Nucleus accumbens (tissue), 56 donors: Measurements from ENCODE around the gene PPP4R4.
"Not testable (repeated sequence)": the region's sequence is repeated elsewhere in the genome, so short reads cannot be mapped to it uniquely, and the experiment has no call there.

Experiments
- DNase-seq, 56 donors: peaks; one replicate each; lab custom pipeline; 2025; lab: John Stamatoyannopoulos, UW

PPP4R4 gene

DNA sequence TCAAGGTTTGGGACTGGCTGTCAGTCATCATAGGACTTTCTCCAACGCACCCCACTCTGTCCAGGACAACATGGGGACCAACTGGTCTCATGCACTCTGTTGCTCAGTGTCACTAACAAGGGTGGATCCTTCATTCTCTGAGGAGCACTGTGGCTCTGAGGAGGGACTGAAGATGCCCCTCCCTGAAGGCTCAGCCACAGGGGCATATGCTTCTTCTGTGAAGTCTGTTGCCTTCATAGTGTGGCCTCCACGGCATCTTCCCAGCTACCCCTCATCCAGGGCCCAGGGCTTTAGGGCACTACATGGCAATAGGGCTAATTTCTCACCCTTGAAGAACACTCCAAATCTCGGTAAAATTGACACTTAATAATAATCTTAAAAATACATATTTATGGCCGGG, 30.4 kb upstream of the PPP4R4 start:
- no peak for DNase-seq

DNA sequence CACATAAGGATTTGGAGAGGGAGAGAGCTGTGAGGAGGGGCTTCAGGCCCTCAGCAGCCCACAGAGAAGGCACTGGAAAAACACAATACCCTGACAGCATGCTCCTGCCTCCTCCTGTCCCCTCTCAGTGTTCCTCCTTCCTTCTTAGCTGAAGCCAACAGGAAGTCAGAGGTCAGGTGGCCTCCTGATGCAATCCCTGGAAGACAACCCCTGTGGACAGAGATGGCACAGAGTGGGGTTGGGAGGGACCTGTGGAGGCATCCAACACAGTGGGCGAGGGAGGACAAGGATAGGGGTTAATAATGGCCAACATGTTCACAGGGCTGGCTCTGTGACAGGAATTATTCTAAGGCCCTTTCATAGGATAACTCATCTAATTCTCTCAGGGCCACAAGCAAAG, 29.4 kb upstream of the PPP4R4 start:
- DNase-seq: no peak

DNA sequence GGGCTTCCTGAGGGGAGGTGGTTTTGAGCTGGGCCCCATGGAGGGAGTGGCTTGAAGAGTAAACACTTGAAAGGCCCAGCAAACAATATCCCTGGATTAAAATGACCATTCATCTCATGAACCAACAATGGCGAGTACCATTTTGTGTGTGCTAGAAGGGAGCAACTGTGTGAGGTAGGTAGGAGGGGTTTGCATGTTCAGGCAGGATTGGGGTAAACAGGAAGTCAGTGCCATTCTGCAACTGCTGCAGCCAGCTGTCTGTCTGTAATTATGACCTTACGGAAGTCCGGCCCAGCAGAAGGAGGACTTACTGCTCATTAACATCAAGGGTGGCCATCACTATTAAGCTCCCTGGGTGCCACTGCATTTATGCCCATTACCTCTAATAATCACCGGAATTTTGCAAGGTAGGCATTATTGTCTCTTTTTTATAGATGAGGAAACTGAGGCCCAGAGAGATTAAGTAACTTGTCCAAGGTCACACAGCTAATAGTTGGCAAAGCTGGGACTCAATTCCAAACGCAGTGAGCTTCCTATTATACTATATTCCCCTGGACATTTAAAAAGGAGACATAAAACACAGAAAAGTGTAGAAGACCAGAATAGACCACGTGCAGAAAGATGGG, 28.1 kb upstream of the PPP4R4 start:
- no peak for DNase-seq

DNA sequence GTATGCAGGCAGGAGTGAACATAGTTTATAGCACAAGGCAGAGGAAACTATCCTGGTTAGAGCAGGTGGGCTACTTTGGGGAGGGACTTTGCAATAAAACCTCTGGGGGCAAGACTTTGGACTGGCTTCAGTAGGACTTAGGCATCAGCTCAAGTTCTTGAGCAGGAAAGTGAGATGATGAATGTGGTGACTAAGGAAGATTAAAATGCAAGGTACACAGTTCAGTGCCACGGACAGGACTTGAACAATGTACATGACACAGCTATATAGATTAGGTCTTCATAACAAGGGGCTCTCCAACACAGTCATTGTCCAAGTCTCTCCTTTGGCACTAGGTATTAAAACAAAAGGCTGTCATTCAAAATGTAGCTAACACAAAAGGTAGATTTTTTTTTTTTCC, 21.4 kb upstream of the PPP4R4 start:
- no peak for DNase-seq

GRCh38 chr14:94153750-94154342, 20.3 kb upstream of the PPP4R4 start:
- DNase-seq: no peak

- not testable (repeated sequence) for DNase-seq
These were observed 18.0 kb upstream of the PPP4R4 start for GRCh38 chr14:94156143-94156542.

- DNase-seq: no peak
These were observed 16.9 kb upstream of the PPP4R4 start for GRCh38 chr14:94157197-94157596.

GRCh38 chr14:94158239-94158883, 15.8 kb upstream of the PPP4R4 start:
- no peak for DNase-seq

GRCh38 chr14:94161058-94161457, 13.1 kb upstream of the PPP4R4 start:
- DNase-seq: no peak

DNA sequence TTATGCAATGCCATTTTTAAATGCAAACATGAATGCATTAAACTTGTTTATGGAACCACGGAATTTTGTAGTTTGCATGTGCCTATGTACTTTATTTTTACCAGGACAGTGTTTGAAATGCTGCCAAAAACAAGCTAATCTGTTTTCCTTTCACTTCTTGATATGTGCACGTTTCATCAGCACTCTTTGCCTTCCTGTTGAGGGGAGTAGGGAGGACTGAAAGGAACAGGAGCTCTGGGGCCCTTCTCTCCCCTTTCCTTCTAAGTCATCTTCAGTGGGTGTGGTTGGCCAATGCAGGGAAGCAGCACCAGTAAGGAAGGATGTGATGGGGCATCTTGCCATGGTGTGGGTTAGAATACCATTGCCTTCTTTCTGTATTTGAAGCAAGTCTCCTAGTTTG, 12.1 kb upstream of the PPP4R4 start:
- DNase-seq: no peak

GRCh38 chr14:94162466-94162865, 11.7 kb upstream of the PPP4R4 start:
- DNase-seq: no peak

- DNase-seq: peak in 1 of 56 donors; percentile 40
These were observed 10.3 kb upstream of the PPP4R4 start for GRCh38 chr14:94163796-94164195.

DNA sequence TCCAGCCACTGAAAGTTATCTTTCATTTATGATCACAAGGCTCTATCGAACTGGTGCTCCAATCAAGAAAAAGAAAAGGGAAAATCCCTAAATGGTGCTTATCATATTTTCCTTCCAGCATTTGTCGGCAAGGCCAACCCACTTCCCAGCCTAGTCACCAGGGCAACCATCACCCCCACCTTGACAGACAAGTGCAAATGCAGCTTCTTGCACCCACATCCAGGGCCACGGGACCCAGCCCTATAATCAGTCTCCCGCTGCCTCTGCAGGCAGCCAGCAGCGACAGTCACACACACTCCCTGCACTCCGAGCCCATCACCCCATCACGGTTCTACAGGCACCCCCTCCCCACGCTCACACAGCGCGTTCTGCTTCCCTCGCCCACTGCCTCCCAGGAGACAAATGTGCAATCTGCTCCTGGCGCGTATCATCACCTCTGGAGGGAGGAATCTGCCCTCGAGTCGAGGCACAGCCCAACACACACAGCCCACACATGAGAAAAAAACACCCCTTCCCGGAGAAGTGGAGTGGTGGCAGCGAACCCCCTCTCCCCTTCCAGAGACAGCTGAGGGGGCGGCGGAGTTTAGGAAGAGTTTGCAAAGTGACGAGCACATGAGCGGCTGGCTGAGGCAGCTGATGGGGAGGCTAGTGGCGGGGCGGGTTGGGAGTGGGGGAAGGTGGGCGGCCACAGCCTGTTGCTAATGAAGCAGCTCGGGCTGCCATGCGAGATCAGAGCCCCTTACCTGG, 9.3 kb upstream of the PPP4R4 start:
- DNase-seq: peak in 44 of 56 donors; percentile 19 to 95 (median 78)

DNA sequence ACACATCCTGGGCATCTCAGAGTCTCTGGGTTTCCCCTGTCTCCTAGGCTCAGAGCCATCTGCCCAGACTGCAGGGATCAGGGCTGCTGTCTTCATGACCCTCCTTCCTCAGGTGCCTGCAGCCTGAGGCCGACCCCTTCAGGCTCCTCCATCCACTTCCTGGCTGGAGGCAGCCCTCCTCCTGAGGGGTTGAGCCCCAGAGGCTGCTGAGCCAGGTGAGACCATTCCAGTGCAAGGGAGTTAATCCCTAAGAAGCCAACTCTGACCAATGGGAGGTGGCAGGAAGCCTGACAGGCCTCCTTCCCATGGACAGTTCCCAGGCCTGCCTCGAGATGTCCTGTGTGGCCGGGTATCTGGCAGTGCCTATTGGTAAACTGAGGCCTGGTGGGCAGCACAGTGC, 8.4 kb upstream of the PPP4R4 start:
- no peak for DNase-seq

DNA sequence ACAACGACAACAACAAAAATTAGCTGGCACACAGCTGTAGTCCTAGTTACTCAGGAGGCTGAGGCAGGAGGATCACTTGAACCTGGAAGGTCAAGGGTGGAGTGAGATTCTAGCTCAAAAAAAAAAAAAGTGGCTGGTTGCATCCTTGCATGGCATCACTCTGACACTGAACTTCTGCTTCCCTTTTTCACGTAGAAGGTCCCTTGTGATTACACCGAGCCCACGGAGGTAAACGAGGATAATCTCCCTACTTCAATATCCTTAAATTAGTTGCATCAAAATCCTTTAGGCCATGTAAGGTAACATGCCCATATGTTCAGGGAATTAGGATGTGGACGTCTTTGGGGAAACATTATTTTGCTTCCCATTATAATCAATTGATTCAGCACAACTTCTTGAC, 4.0 kb upstream of the PPP4R4 start:
- DNase-seq: no peak

- no peak for DNase-seq
These were observed 2.9 kb upstream of the PPP4R4 start for GRCh38 chr14:94171208-94171607.

DNA sequence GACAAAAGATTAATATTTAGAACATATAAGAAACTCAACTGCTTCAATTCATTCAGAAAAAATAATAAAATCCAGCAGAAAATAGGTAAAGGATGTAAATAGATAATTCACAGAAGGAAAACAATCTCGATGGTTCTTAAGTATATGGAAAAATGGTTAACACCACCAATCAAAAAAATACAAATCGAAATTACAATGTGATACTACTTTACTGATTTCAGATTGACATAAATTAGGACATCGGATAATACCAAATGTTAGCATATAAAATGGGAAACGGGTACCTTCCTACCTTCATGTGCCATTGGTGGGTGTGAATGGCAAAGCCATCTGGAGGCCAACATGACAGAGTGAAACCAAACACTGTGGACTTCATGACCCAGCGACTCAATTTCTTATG, 1.6 kb upstream of the PPP4R4 start:
- DNase-seq: no peak

DNA sequence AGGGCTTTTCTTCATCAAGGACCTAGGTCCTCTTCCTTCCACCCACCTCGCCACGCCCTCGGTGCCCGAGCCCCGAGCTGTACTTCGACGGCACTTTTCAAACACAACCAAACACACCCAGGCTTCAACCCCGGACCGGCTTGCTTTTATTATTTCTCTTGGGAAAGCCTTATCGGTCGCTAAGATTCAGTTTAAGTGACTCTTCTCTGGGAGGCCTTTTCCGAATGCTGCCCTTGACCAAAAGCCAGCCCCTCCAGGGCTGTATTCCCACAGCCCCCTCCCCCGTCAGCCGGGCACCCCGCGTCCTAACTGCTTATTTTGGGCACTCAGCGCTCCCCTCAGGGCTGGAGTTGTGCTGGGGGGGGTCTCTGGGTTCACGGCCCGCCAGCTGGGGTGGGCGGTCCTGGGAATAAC, 644 bp upstream of the PPP4R4 start:
- peak in 3 of 56 donors; percentile 32 to 68 (median 40) for DNase-seq

DNA sequence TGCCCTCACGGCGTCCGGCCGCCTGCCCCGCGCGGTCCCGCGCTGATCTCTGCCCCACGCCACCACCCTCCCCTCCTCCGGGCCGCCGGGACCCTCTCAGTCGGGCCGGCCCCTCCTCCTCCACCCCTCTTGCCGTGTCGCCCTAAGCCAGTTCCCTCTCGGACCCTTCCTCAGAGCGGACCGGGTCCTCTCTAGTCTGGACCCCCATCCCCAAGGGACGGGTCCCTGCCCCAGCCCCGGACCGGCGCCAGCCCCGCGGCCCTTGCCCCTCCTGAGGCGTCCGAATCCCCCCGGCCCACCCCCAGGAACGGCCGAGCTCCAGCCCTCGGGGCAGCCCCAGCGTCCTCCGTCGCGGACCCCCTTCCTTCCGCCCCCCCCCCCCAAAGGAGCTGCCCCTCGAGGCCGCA, 485 bp downstream of the PPP4R4 start:
- peak in 3 of 56 donors; percentile 27 to 49 (median 37) for DNase-seq

DNA sequence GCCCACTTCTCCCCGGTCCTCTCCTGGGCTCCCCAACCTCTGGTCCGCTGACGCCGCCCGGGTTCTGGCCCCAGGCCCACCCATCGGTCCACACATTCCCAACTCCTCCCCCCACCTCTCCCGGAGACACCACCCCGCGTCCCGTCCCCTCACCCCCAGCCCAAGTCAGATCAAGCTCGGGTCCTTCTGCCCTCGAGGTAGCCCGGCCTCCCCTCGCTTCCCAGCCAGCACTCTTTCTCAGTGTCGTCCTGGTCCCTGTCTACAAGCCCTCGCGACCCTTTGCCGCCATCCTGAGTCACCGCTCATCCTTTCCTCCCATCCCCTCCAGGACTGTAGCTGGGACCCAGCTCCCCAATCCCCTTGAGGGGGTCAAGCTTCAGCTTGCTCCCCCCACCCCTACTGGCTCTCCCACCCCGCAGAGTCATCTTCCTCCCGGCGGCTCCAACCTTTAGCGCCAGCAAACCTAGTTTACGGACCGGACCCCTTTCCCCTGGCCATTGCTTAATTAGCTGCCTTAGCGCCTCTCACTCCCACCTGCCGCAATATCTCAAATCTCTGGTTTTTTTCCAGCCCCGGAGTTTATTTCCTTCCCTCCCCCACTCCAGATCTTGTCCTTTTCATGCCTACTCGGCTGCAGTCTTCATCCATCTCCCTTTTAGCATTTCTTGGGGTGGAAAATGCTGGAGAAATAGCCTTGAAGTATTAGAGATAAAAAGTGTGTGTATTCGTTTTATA, 1.1 kb downstream of the PPP4R4 start:
- peak in 10 of 56 donors; percentile 14 to 55 (median 28) for DNase-seq

DNA sequence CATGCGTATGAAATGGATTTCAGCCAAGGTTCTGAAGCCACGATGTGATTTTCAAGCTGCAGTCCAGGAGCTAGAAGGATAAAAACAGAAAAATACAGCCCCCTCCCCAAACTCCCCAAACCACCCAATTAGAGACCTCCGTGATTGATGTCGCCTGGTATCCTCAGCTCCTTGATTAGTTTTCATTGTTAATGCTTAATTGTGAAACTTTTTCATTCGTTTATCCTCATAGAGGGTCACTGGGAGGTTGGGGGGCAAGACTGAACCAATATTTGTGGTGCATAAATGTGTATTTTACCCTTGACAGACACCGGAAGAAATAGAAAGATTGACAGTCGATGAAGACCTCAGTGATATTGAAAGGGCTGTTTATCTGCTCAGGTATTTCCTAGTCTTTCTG, 1.6 kb downstream of the PPP4R4 start:
- no peak for DNase-seq
